Nephron (organoid): Measurements from ENCODE around the gene TXNDC17.
"Not testable (repeated sequence)": the region's sequence is repeated elsewhere in the genome, so short reads cannot be mapped to it uniquely, and the experiment has no call there.

ENCODE experiments used
- H3K27ac Mint-ChIP-seq, 3 experiments: 2 replicates each; pipeline ENCODE4 v1.8.0; 2020; ENCODE audit warnings: mixed read lengths in 3 of 3, mild to moderate bottlenecking in 2 of 3, moderate library complexity in 1 of 3
- H3K27me3 Mint-ChIP-seq: 2 replicates; pipeline ENCODE4 v1.8.0; 2021; ENCODE audit warnings: low read depth, mild to moderate bottlenecking, moderate library complexity, mixed read lengths
- H3K36me3 Mint-ChIP-seq: 2 replicates; pipeline ENCODE4 v1.8.0; 2020; ENCODE audit warnings: low read depth, mixed read lengths
- H3K4me1 Mint-ChIP-seq: 2 replicates; pipeline ENCODE4 v1.8.0; 2020; ENCODE audit warnings: mixed read lengths
- H3K4me3 Mint-ChIP-seq, 3 experiments: 2 replicates each; pipeline ENCODE4 v1.8.0; 2020; ENCODE audit warnings: mild to moderate bottlenecking in 3 of 3, mixed read lengths in 3 of 3, moderate library complexity in 2 of 3
- H3K9me3 Mint-ChIP-seq: 2 replicates; pipeline ENCODE4 v1.8.0; 2020; ENCODE audit warnings: mixed read lengths
- CTCF ChIP-seq, 3 experiments: fragments of 200-600 bp; sonication (generic); IDR thresholded peaks; one replicate each; pipeline ENCODE4 v1.5.0; 2021; ENCODE audit warnings: antibody characterized with exemption in 3 of 3; ENCODE audit not compliant: unreplicated experiment in 3 of 3

Gene TXNDC17

GRCh38 chr17:6684460-6684783, 43.6 kb downstream of the TXNDC17 start:
- no peaks in the 10 kb centered on the region for H3K4me1 Mint-ChIP-seq
- peaks cover 27% of the 10 kb centered on the region for H3K27me3 Mint-ChIP-seq
- H3K9me3 Mint-ChIP-seq = no peaks in the 10 kb centered on the region
- no peaks in the 10 kb centered on the region for H3K36me3 Mint-ChIP-seq
- H3K27ac Mint-ChIP-seq = no peak overlapping the region
- H3K4me3 Mint-ChIP-seq = no peak overlapping the region
- TF ChIP-seq CTCF (IDR thresholded peaks at IDR 0.05; ENCODE audit: unreplicated experiment in 3 of 3) = no peak

- Mint-ChIP-seq H3K36me3 (no peaks in the 10 kb centered on the region), H3K4me3 (no peak overlapping the region), H3K27ac (no peak overlapping the region), H3K4me1 (no peaks in the 10 kb centered on the region), H3K9me3 (no peaks in the 10 kb centered on the region), H3K27me3 (peaks cover 23% of the 10 kb centered on the region)
- no peak for TF ChIP-seq CTCF (IDR thresholded peaks at IDR 0.05; ENCODE audit: unreplicated experiment in 3 of 3)
Measured at GRCh38 chr17:6684881-6685767, 44.3 kb downstream of the TXNDC17 start.

- Mint-ChIP-seq H3K36me3 (no peaks in the 10 kb centered on the region), H3K27me3 (peaks cover 21% of the 10 kb centered on the region), H3K9me3 (no peaks in the 10 kb centered on the region), H3K27ac (no peak overlapping the region), H3K4me3 (no peak overlapping the region), H3K4me1 (no peaks in the 10 kb centered on the region)
- TF ChIP-seq CTCF (IDR thresholded peaks at IDR 0.05; ENCODE audit: unreplicated experiment in 3 of 3) = no peak
Measured at GRCh38 chr17:6686026-6686425, 45.2 kb downstream of the TXNDC17 start.

GRCh38 chr17:6688944-6689343, 48.1 kb downstream of the TXNDC17 start:
- H3K9me3 Mint-ChIP-seq = no peaks in the 10 kb centered on the region
- peaks cover 39% of the 10 kb centered on the region for H3K27me3 Mint-ChIP-seq
- no peaks in the 10 kb centered on the region for H3K36me3 Mint-ChIP-seq
- no peaks in the 10 kb centered on the region for H3K4me1 Mint-ChIP-seq
- H3K27ac Mint-ChIP-seq = no peak overlapping the region
- no peak for TF ChIP-seq CTCF (IDR thresholded peaks at IDR 0.05; ENCODE audit: unreplicated experiment in 3 of 3)
- no peak overlapping the region for H3K4me3 Mint-ChIP-seq

GRCh38 chr17:6690641-6691040, 49.8 kb downstream of the TXNDC17 start:
- TF ChIP-seq CTCF (IDR thresholded peaks at IDR 0.05; ENCODE audit: unreplicated experiment in 3 of 3) = no peak
- Mint-ChIP-seq H3K4me3 (no peak overlapping the region), H3K4me1 (no peaks in the 10 kb centered on the region), H3K27ac (no peak overlapping the region), H3K9me3 (no peaks in the 10 kb centered on the region), H3K36me3 (no peaks in the 10 kb centered on the region), H3K27me3 (peaks cover 43% of the 10 kb centered on the region)

GRCh38 chr17:6691546-6691945, 50.7 kb downstream of the TXNDC17 start:
- TF ChIP-seq CTCF (IDR thresholded peaks at IDR 0.05; ENCODE audit: unreplicated experiment in 3 of 3) = no peak
- Mint-ChIP-seq H3K36me3 (no peaks in the 10 kb centered on the region), H3K9me3 (no peaks in the 10 kb centered on the region), H3K4me1 (no peaks in the 10 kb centered on the region), H3K4me3 (no peak overlapping the region), H3K27me3 (peaks cover 40% of the 10 kb centered on the region), H3K27ac (no peak overlapping the region)

GRCh38 chr17:6691958-6692357, 51.1 kb downstream of the TXNDC17 start:
- not testable (repeated sequence) for H3K4me1 Mint-ChIP-seq, H3K4me3 Mint-ChIP-seq, H3K27ac Mint-ChIP-seq, H3K36me3 Mint-ChIP-seq, H3K9me3 Mint-ChIP-seq
- H3K27me3 Mint-ChIP-seq = peaks cover 37% of the 10 kb centered on the region
